Caco-2 (cell line): Measurements from ENCODE around the gene CCDC82. TPM values are rescaled to one million over a fixed set of nuclear protein-coding genes. Genes with fewer than 3 reads are reported as not detected.

Experiments used
- BruUV-seq: library from RNA; stranded (reverse); fragments of 400-500 nt; replicated peaks from 2 replicates; lab custom pipeline; 2021; lab: Mats Ljungman, UMichigan
- CTCF ChIA-PET: fragments of 300-600 bp; sonication (Branson Sonifier 250); formaldehyde crosslinking; loops from one replicate; lab custom pipeline; 2022; ENCODE audit warnings: antibody characterized with exemption; lab: Charles Lee
- POLR2A ChIA-PET: fragments of 300-600 bp; sonication (Branson Sonifier 250); formaldehyde crosslinking; loops from one replicate; lab custom pipeline; 2022; ENCODE audit warnings: antibody characterized with exemption; lab: Charles Lee
- DNase-seq, 2 experiments: peaks; one replicate each; pipeline versions ENCODE4 v3.0.0 to v3.0.0-alpha.2; 2020 to 2022
- H3K27me3 ChIP-seq: replicated peaks from 2 replicates; pipeline ENCODE4 v1.6.0; 2011; ENCODE audit warnings: low read length; ENCODE audit not compliant: control insufficient read depth, insufficient read depth
- H3K36me3 ChIP-seq: 2 replicates; pipeline ENCODE4 v1.5.1; 2011; ENCODE audit warnings: low read length; ENCODE audit not compliant: control insufficient read depth, insufficient read depth
- H3K4me1 ChIP-seq: fragments of 250-450 bp; sonication (Bioruptor Pico); 2 replicates; pipeline ENCODE4 v1.5.1; 2020; ENCODE audit warnings: mild to moderate bottlenecking
- H3K4me3 ChIP-seq: 2 replicates; pipeline ENCODE4 v1.5.1; 2011; ENCODE audit warnings: low read depth, mild to moderate bottlenecking, control low read depth, low read length
- H3K9me3 ChIP-seq: fragments of 250-450 bp; sonication (Bioruptor Pico); 2 replicates; pipeline ENCODE4 v1.5.1; 2020; ENCODE audit warnings: mild to moderate bottlenecking, moderate library complexity
- H3K27ac Mint-ChIP-seq: one replicate; pipeline ENCODE4 v1.8.0; 2022; ENCODE audit warnings: mixed read lengths; ENCODE audit not compliant: unreplicated experiment
- H3K27me3 Mint-ChIP-seq: one replicate; pipeline ENCODE4 v1.8.0; 2022; ENCODE audit warnings: mixed read lengths; ENCODE audit not compliant: insufficient read depth, unreplicated experiment
- H3K36me3 Mint-ChIP-seq: one replicate; pipeline ENCODE4 v1.8.0; 2022; ENCODE audit warnings: mild to moderate bottlenecking, mixed read lengths; ENCODE audit not compliant: insufficient read depth, unreplicated experiment
- H3K4me1 Mint-ChIP-seq: one replicate; pipeline ENCODE4 v1.8.0; 2022; ENCODE audit warnings: low read depth, mixed read lengths; ENCODE audit not compliant: unreplicated experiment
- H3K4me3 Mint-ChIP-seq: one replicate; pipeline ENCODE4 v1.8.0; 2022; ENCODE audit warnings: mild to moderate bottlenecking, moderate library complexity, mixed read lengths; ENCODE audit not compliant: unreplicated experiment
- H3K9me3 Mint-ChIP-seq: one replicate; pipeline ENCODE4 v1.8.0; 2022; ENCODE audit warnings: mixed read lengths; ENCODE audit not compliant: unreplicated experiment
- CTCF ChIP-seq, 2 experiments: fragments of 200-600 bp in 1 of 2; IDR thresholded peaks; 1 replicate in 1 of 2; 2 replicates in 1 of 2; pipeline versions ENCODE4 v1.5.1 to v1.8.0; 2011 to 2022; ENCODE audit warnings: antibody characterized with exemption in 1 of 2, control low read depth in 1 of 2, inconsistent platforms in 1 of 2, low read depth in 1 of 2, low read length in 1 of 2, mild to moderate bottlenecking in 1 of 2, moderate library complexity in 1 of 2; ENCODE audit not compliant: insufficient read depth in 1 of 2, severe bottlenecking in 1 of 2, unreplicated experiment in 1 of 2
- intact Hi-C: fragments of 100-400 bp; cut with micrococcal nuclease; formaldehyde crosslinking; loops from one replicate; pipeline ENCODE4 v1.10.0; 2022; ENCODE audit not compliant: unreplicated experiment
- total RNA-seq: library from RNA; stranded (reverse); gene quantifications from 2 replicates; pipeline ENCODE4 v1.2.3, GENCODE V29; 2022

Gene CCDC82
- total RNA-seq, 1 experiment from 2014 or later = 38.2 TPM

- Mint-ChIP-seq H3K27ac (no peak overlapping the region), H3K4me1 (peaks cover 32% of the 10 kb centered on the region), H3K27me3 (no peaks in the 10 kb centered on the region), H3K4me3 (no peak overlapping the region), H3K36me3 (no peaks in the 10 kb centered on the region), H3K9me3 (no peaks in the 10 kb centered on the region)
- POLR2A ChIA-PET = interaction anchor here (0.8 kb wide), 1 partner anchor 7 kb away, joined by 3 read pairs; no protein-coding TSS in a partner anchor
- H3K9me3 ChIP-seq = no peaks in the 10 kb centered on the region
- no peak for DNase-seq
- CTCF ChIA-PET = interaction anchor here (0.6 to 1.6 kb wide), 2 partner anchors 32 to 36 kb away, joined by 4 to 7 read pairs; partner anchors contain the start of gene MAML2
- no peak overlapping the region for H3K4me3 ChIP-seq
- no peaks in the 10 kb centered on the region for H3K27me3 ChIP-seq
- BruUV-seq = no TSS peak
- no peak for TF ChIP-seq CTCF (IDR thresholded peaks at IDR 0.05; ENCODE audit: insufficient read depth in 1 of 2, low read depth in 1 of 2, low read length in 1 of 2, severe bottlenecking in 1 of 2, unreplicated experiment in 1 of 2)
- H3K36me3 ChIP-seq = no peaks in the 10 kb centered on the region
- peaks cover 20% of the 10 kb centered on the region for H3K4me1 ChIP-seq
- intact Hi-C loops = no loop called here
Measured at GRCh38 chr11:96306600-96306932, 83.1 kb downstream of the CCDC82 start.

GRCh38 chr11:96306071-96306470 lies 83.6 kb downstream of the CCDC82 start:
- Histone ChIP-seq H3K4me3 (no peak overlapping the region), H3K4me1 (peaks cover 15% of the 10 kb centered on the region), H3K27me3 (no peaks in the 10 kb centered on the region), H3K9me3 (no peaks in the 10 kb centered on the region), H3K36me3 (no peaks in the 10 kb centered on the region)
- intact Hi-C loops = no loop called here
- H3K36me3 Mint-ChIP-seq = no peaks in the 10 kb centered on the region
- peaks cover 29% of the 10 kb centered on the region for H3K4me1 Mint-ChIP-seq
- ChIA-PET POLR2A (interaction anchor here (0.8 kb wide), 1 partner anchor 8 kb away, joined by 3 read pairs; no protein-coding TSS in a partner anchor), CTCF (interaction anchor here (0.6 kb wide), 1 partner anchor 32 kb away, joined by 4 read pairs; no protein-coding TSS in a partner anchor)
- no peak for DNase-seq
- no TSS peak for BruUV-seq
- TF ChIP-seq CTCF (IDR thresholded peaks at IDR 0.05; ENCODE audit: insufficient read depth in 1 of 2, low read depth in 1 of 2, low read length in 1 of 2, severe bottlenecking in 1 of 2, unreplicated experiment in 1 of 2) = no peak
- H3K27me3 Mint-ChIP-seq = no peaks in the 10 kb centered on the region
- no peaks in the 10 kb centered on the region for H3K9me3 Mint-ChIP-seq
- H3K27ac Mint-ChIP-seq = no peak overlapping the region
- no peak overlapping the region for H3K4me3 Mint-ChIP-seq

GRCh38 chr11:96303980-96304379 lies 85.7 kb downstream of the CCDC82 start:
- Histone ChIP-seq H3K27me3 (no peaks in the 10 kb centered on the region), H3K36me3 (no peaks in the 10 kb centered on the region), H3K9me3 (no peaks in the 10 kb centered on the region), H3K4me3 (no peak overlapping the region), H3K4me1 (peaks cover 3% of the 10 kb centered on the region)
- TF ChIP-seq CTCF (IDR thresholded peaks at IDR 0.05; ENCODE audit: insufficient read depth in 1 of 2, low read depth in 1 of 2, low read length in 1 of 2, severe bottlenecking in 1 of 2, unreplicated experiment in 1 of 2) = no peak
- no peaks in the 10 kb centered on the region for H3K36me3 Mint-ChIP-seq
- no peaks in the 10 kb centered on the region for H3K9me3 Mint-ChIP-seq
- no peak overlapping the region for H3K4me3 Mint-ChIP-seq
- DNase-seq = no peak
- peaks cover 18% of the 10 kb centered on the region for H3K4me1 Mint-ChIP-seq
- H3K27ac Mint-ChIP-seq = no peak overlapping the region
- intact Hi-C loops = no loop called here
- no TSS peak for BruUV-seq
- CTCF ChIA-PET = interaction anchor here (1.4 kb wide), 1 partner anchor 39 kb away, joined by 4 read pairs; the partner anchor contains the start of gene MAML2
- H3K27me3 Mint-ChIP-seq = no peaks in the 10 kb centered on the region
- POLR2A ChIA-PET = no interaction called here
